HCT116 (cell line): ENCODE measurements around the gene CXCR5. TPM values are rescaled to one million over a fixed set of nuclear protein-coding genes. Genes with fewer than 3 reads are reported as not detected.

Experiments used
- ATAC-seq: fragments of 200-7000 bp; cut with Tn5 transposase; 2 replicates; pipeline ENCODE4 v1.9.1; 2020; ENCODE audit warnings: mild to moderate bottlenecking, moderate library complexity
- BruUV-seq: library from RNA; stranded (reverse); fragments of 400-500 nt; replicated peaks from 2 replicates; lab custom pipeline; 2021; lab: Mats Ljungman, UMichigan
- CTCF ChIA-PET: fragments of 300-600 bp; sonication (Branson Sonifier 250); formaldehyde crosslinking; loops from one replicate; lab custom pipeline; 2021; ENCODE audit warnings: antibody characterized with exemption; lab: Charles Lee
- POLR2A ChIA-PET: fragments of 300-600, 350-600 bp; sonication (Branson Sonifier 250); formaldehyde crosslinking; loops from one replicate; lab custom pipeline; 2021; ENCODE audit warnings: antibody characterized with exemption; lab: Charles Lee
- RAD21 ChIA-PET, 2 experiments: fragments of 300-600 bp; sonication (Branson Sonifier 250); formaldehyde crosslinking; loops; one replicate each; lab custom pipeline; 2023; ENCODE audit warnings: low total read pairs in 2 of 2; ENCODE audit not compliant: uncharacterized antibody in 2 of 2, unreplicated experiment in 2 of 2, low non-redundant PET in 1 of 2; lab: Charles Lee
- DNase-seq: peaks from one replicate; pipeline ENCODE4 v3.0.0-alpha.2; 2010; ENCODE audit warnings: low read depth, low spot score
- H2AFZ ChIP-seq: fragments of 200-600 bp; shearing (Covaris generic), sonication (generic); 2 replicates; pipeline ENCODE4 v1.6.1; 2017; ENCODE audit warnings: low read depth, mixed run types, mixed read lengths, antibody characterized with exemption, low read length; ENCODE audit not compliant: poor library complexity, severe bottlenecking
- H3K27ac ChIP-seq: 2 replicates; pipeline ENCODE4 v1.5.1; 2012; ENCODE audit warnings: low read depth, low read length
- H3K27me3 ChIP-seq: fragments of 200-600 bp; sonication (generic); 2 replicates; pipeline ENCODE4 v1.6.1; 2016; ENCODE audit warnings: mixed run types, low read length, mixed read lengths; ENCODE audit not compliant: insufficient read depth
- H3K36me3 ChIP-seq, 2 experiments: fragments of 200-500 bp in 1 of 2; fragments of 200-600 bp in 1 of 2; sonication (Bioruptor generic) in 1 of 2; sonication (generic) in 1 of 2; 2 replicates each; pipeline versions ENCODE4 v1.5.1 to v1.6.1; 2014 to 2016; ENCODE audit warnings: low read length in 2 of 2, inconsistent platforms in 1 of 2, mixed read lengths in 1 of 2, mixed run types in 1 of 2; ENCODE audit not compliant: insufficient read depth in 2 of 2, control insufficient read depth in 1 of 2
- H3K4me1 ChIP-seq, 2 experiments: fragments of 200-600 bp in 1 of 2; sonication (generic) in 1 of 2; 2 replicates each; pipeline versions ENCODE4 v1.5.1 to v1.6.1; 2012 to 2017; ENCODE audit warnings: low read length in 2 of 2, inconsistent platforms in 1 of 2, mild to moderate bottlenecking in 1 of 2, mixed read lengths in 1 of 2, mixed run types in 1 of 2, moderate library complexity in 1 of 2; ENCODE audit not compliant: insufficient read depth in 2 of 2, control insufficient read depth in 1 of 2
- H3K4me2 ChIP-seq: fragments of 200-600 bp; sonication (generic); 2 replicates; pipeline ENCODE4 v1.6.1; 2017; ENCODE audit warnings: mixed run types, low read length, mixed read lengths
- H3K4me3 ChIP-seq, 2 experiments: fragments of 200-600 bp in 1 of 2; sonication (generic) in 1 of 2; replicated peaks in 1 of 2; 2 replicates each; pipeline ENCODE4 v1.5.1; 2011 to 2016; ENCODE audit warnings: low read length in 2 of 2, control low read depth in 1 of 2, low read depth in 1 of 2, mild to moderate bottlenecking in 1 of 2, mixed read lengths in 1 of 2, mixed run types in 1 of 2
- H3K79me2 ChIP-seq: fragments of 200-600 bp; sonication (generic); 2 replicates; pipeline ENCODE4 v1.6.1; 2017; ENCODE audit warnings: mild to moderate bottlenecking, mixed run types, low read length, moderate library complexity, mixed read lengths; ENCODE audit not compliant: insufficient read depth
- H3K9ac ChIP-seq: fragments of 200-600 bp; sonication (generic); 2 replicates; pipeline ENCODE4 v1.6.1; 2016; ENCODE audit warnings: low read length, mixed read lengths
- H3K9me2 ChIP-seq: fragments of 200-600 bp; sonication (generic), shearing (Covaris generic); 2 replicates; pipeline ENCODE4 v1.6.1; 2017; ENCODE audit warnings: mixed run types, mild to moderate bottlenecking, moderate library complexity; ENCODE audit not compliant: insufficient read depth
- H3K9me3 ChIP-seq, 2 experiments: fragments of 200-500 bp in 1 of 2; fragments of 200-600 bp in 1 of 2; sonication (Bioruptor generic) in 1 of 2; sonication (generic) in 1 of 2; 2 replicates each; pipeline ENCODE4 v1.6.1; 2014 to 2017; ENCODE audit warnings: low read length in 2 of 2, mixed read lengths in 2 of 2, inconsistent platforms in 1 of 2, low read depth in 1 of 2, mild to moderate bottlenecking in 1 of 2, mixed run types in 1 of 2, moderate library complexity in 1 of 2; ENCODE audit not compliant: control insufficient read depth in 1 of 2, insufficient read depth in 1 of 2
- H4K20me1 ChIP-seq: fragments of 200-600 bp; sonication (generic), shearing (Covaris generic); 2 replicates; pipeline ENCODE4 v1.6.1; 2017; ENCODE audit warnings: mixed run types, mild to moderate bottlenecking, moderate library complexity; ENCODE audit not compliant: insufficient read depth
- CEBPB ChIP-seq: IDR thresholded peaks from 2 replicates; pipeline ENCODE4 v1.6.1; 2012; ENCODE audit warnings: low read depth
- EGR1 ChIP-seq: IDR thresholded peaks from 2 replicates; pipeline ENCODE4 v1.6.1; 2012; ENCODE audit warnings: low read depth
- ELF1 ChIP-seq: IDR thresholded peaks from 2 replicates; pipeline ENCODE4 v1.6.1; 2012; ENCODE audit warnings: low read depth, borderline replicate concordance
- FOSL1 ChIP-seq: IDR thresholded peaks from 2 replicates; pipeline ENCODE4 v1.6.1; 2012; ENCODE audit warnings: low read depth
- SP1 ChIP-seq: IDR thresholded peaks from 2 replicates; pipeline ENCODE4 v1.6.1; 2012; ENCODE audit warnings: low read depth
- SRF ChIP-seq: IDR thresholded peaks from 2 replicates; pipeline ENCODE4 v1.6.1; 2012; ENCODE audit warnings: low read depth
- TCF7L2 ChIP-seq: IDR thresholded peaks from 2 replicates; pipeline ENCODE4 v1.7.0; 2011; ENCODE audit warnings: borderline replicate concordance, inconsistent platforms; ENCODE audit not compliant: insufficient read depth, insufficient read length; ENCODE audit errors: extremely low read depth
- YY1 ChIP-seq: IDR thresholded peaks from 2 replicates; pipeline ENCODE4 v1.6.1; 2011; ENCODE audit warnings: low read length, low read depth, moderate library complexity, mild to moderate bottlenecking; ENCODE audit not compliant: insufficient replicate concordance; ENCODE audit errors: extremely low read depth
- ZFX ChIP-seq: fragments of 450-650 bp; IDR thresholded peaks from 2 replicates; pipeline ENCODE4 v1.6.1; 2017
- ZNF274 ChIP-seq: fragments of 200-500 bp; sonication (Bioruptor generic); IDR thresholded peaks from 2 replicates; pipeline ENCODE4 v1.6.1; 2014; ENCODE audit warnings: mild to moderate bottlenecking, low read depth, low read length, inconsistent platforms
- intact Hi-C: fragments of 100-400 bp; cut with micrococcal nuclease; formaldehyde crosslinking; loops from 2 replicates; pipeline ENCODE4 v1.10.0; 2022
- total RNA-seq: library from RNA; stranded (reverse); gene quantifications from one replicate; pipeline ENCODE4 v1.2.1, GENCODE V29; 2021; ENCODE audit not compliant: unreplicated experiment
- TF ChIP-seq, protein P1 (sequence below): IDR thresholded peaks from 2 replicates; pipeline ENCODE4 v1.6.1; 2012; ENCODE audit warnings: low read depth

Gene CXCR5
- total RNA-seq, 1 experiment from 2014 or later, result not detected

DNA sequence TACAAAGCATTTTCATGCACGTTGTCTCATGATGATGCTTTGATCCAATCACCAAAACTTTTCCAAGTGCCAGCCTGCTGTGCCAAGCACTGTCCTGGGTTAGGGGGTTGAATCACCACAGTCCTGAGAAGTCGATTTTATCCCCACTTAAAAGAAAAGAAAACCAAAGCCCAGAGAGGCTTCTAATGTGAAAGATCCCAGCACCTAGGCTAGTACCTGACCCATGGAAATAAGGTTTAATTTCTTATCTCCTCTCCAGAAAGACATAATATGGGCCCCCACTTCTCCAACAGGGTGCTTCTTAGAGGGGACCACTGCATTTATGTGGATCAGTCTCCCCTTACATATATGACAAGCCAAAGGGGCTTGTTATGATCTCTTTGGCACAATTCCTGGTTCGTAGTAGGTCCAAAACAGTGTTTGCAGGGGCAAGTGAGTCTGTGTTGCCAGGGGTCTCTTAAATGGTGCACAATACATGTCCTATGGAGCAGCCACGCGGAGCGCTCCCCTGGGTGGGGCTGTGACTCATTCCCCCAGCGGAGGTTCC, 43.9 kb downstream of the CXCR5 start:
- H3K79me2 ChIP-seq, result peaks cover 29% of the 10 kb centered on the region
- ChIA-PET RAD21 (interaction anchor here (0.6 to 1.3 kb wide), 7 partner anchors 10 to 238 kb away, joined by 3 to 13 read pairs (median 4); no protein-coding TSS in a partner anchor), POLR2A (interaction anchor here (1.1 to 1.7 kb wide), 3 partner anchors 11 to 135 kb away, joined by 3 to 6 read pairs (median 5); no protein-coding TSS in a partner anchor), CTCF (interaction anchor here (0.6 to 6.6 kb wide), 7 partner anchors 9 to 238 kb away, joined by 3 to 150 read pairs (median 6); no protein-coding TSS in a partner anchor)
- H3K9ac ChIP-seq, result peak overlapping the region; percentile 95
- peak overlapping the region; percentile 100 for H3K4me2 ChIP-seq
- H3K4me1 ChIP-seq, result peaks cover 46 to 82% of the 10 kb centered on the region in 2 experiments
- no peak overlapping the region for H2AFZ ChIP-seq
- H3K9me3 ChIP-seq, result no peaks in the 10 kb centered on the region
- no peaks in the 10 kb centered on the region; a peak in 1 of 4 replicates for H3K36me3 ChIP-seq
- H3K27me3 ChIP-seq, result no peaks in the 10 kb centered on the region
- no peaks in the 10 kb centered on the region for H4K20me1 ChIP-seq
- peak overlapping the region; percentile 73 to 75 for H3K4me3 ChIP-seq
- TF ChIP-seq SP1 (no peak), TCF7L2 (no peak), YY1 (no peak), ZNF274 (no peak), EGR1 (no peak), SRF (no peak), FOSL1 (no peak), ELF1 (no peak), ZFX (no peak), CEBPB (no peak)
- TF ChIP-seq, protein P1, sequence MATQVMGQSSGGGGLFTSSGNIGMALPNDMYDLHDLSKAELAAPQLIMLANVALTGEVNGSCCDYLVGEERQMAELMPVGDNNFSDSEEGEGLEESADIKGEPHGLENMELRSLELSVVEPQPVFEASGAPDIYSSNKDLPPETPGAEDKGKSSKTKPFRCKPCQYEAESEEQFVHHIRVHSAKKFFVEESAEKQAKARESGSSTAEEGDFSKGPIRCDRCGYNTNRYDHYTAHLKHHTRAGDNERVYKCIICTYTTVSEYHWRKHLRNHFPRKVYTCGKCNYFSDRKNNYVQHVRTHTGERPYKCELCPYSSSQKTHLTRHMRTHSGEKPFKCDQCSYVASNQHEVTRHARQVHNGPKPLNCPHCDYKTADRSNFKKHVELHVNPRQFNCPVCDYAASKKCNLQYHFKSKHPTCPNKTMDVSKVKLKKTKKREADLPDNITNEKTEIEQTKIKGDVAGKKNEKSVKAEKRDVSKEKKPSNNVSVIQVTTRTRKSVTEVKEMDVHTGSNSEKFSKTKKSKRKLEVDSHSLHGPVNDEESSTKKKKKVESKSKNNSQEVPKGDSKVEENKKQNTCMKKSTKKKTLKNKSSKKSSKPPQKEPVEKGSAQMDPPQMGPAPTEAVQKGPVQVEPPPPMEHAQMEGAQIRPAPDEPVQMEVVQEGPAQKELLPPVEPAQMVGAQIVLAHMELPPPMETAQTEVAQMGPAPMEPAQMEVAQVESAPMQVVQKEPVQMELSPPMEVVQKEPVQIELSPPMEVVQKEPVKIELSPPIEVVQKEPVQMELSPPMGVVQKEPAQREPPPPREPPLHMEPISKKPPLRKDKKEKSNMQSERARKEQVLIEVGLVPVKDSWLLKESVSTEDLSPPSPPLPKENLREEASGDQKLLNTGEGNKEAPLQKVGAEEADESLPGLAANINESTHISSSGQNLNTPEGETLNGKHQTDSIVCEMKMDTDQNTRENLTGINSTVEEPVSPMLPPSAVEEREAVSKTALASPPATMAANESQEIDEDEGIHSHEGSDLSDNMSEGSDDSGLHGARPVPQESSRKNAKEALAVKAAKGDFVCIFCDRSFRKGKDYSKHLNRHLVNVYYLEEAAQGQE, result no peak
- peak overlapping the region; percentile 100 for H3K27ac ChIP-seq
- intact Hi-C loops, result loop anchor here (1.0 to 2.0 kb wide), 3 partner anchors 15 to 137 kb away; partner anchors contain the start of gene DDX6
- no peaks in the 10 kb centered on the region for H3K9me2 ChIP-seq
- DNase-seq (no peak), ATAC-seq (no peak)
- no TSS peak for BruUV-seq
